Thoracic aorta (tissue), 2 donors: Measurements from ENCODE around the gene SMIM20. TPM values are rescaled to one million over a fixed set of nuclear protein-coding genes. Genes with fewer than 3 reads are reported as not detected.

Experiments used
- ATAC-seq: fragments of 150-250 bp; one replicate; pipeline ENCODE4 v1.8.0; 2017; ENCODE audit warnings: low read depth; ENCODE audit not compliant: insufficient number of reproducible peaks, low FRiP score
- DNase-seq: peaks from one replicate; pipeline ENCODE4 v3.0.0-alpha.2; 2020; ENCODE audit warnings: low spot score
- H3K27ac ChIP-seq, 2 donors: fragments of 200-600 bp; sonication (generic); 1 replicate in 1 of 2; 2 replicates in 1 of 2; pipeline ENCODE4 v1.5.1; 2016; ENCODE audit warnings: mild to moderate bottlenecking in 2 of 2, moderate library complexity in 2 of 2
- H3K27me3 ChIP-seq: fragments of 200-600 bp; sonication (generic); replicated peaks from 2 replicates; pipeline ENCODE4 v1.6.0; 2016; ENCODE audit warnings: mild to moderate bottlenecking; ENCODE audit not compliant: insufficient read depth
- H3K36me3 ChIP-seq: fragments of 200-600 bp; sonication (generic); one replicate; pipeline ENCODE4 v1.5.1; 2016
- H3K4me1 ChIP-seq, 2 donors: fragments of 200-600 bp; sonication (generic); 1 replicate in 1 of 2; 2 replicates in 1 of 2; pipeline versions ENCODE4 v1.5.1 to v1.6.0; 2016; ENCODE audit warnings: low read depth in 2 of 2, mild to moderate bottlenecking in 1 of 2; ENCODE audit not compliant: control insufficient read depth in 1 of 2
- H3K4me3 ChIP-seq: fragments of 200-600 bp; sonication (generic); 2 replicates; pipeline ENCODE4 v1.5.1; 2016; ENCODE audit warnings: mild to moderate bottlenecking
- H3K9me3 ChIP-seq: fragments of 200-600 bp; sonication (generic); 2 replicates; pipeline ENCODE4 v1.5.1; 2016
- CTCF ChIP-seq: fragments of 200-600 bp; sonication (generic); IDR thresholded peaks from one replicate; pipeline ENCODE4 v1.5.1; 2019; ENCODE audit warnings: antibody characterized with exemption
- total RNA-seq, 2 donors: library from RNA; depleted of rRNA; stranded (reverse); fragments of >200 nt; gene quantifications; one replicate each; pipeline versions ENCODE4 v1.1.0 to v1.2.3, GENCODE V29; 2016

Gene SMIM20
- total RNA-seq, 2 donors from 2014 or later, result 20.1 to 21.3 TPM

DNA sequence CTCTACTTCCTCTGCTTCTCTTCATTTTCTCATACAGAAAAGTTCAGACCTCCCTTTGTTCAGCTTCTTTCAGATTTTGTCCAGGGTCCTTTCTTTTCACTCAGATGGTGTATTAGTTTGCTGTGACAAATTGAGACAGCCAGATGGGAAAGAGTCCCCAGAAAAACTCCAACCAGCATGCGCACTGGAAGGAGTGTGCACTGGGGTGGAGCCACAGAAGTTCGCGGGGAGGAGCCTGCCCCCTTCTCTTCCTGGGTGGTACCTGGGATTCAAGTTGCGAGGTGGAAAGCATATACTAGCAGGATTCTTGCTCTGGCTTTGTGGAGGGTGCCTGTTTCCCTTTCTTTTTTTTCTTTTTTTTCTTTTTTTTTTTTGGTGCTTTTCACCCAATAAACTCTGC lies 51.6 kb downstream of the SMIM20 start:
- DNase-seq (no peak), ATAC-seq (no peak)
- no peaks in the 10 kb centered on the region for H3K36me3 ChIP-seq
- H3K27me3 ChIP-seq, result no peaks in the 10 kb centered on the region
- no peak overlapping the region for H3K4me3 ChIP-seq
- H3K4me1 ChIP-seq, result no peaks in the 10 kb centered on the region
- H3K27ac ChIP-seq, result no peak overlapping the region
- no peak for TF ChIP-seq CTCF
- no peaks in the 10 kb centered on the region for H3K9me3 ChIP-seq

DNA sequence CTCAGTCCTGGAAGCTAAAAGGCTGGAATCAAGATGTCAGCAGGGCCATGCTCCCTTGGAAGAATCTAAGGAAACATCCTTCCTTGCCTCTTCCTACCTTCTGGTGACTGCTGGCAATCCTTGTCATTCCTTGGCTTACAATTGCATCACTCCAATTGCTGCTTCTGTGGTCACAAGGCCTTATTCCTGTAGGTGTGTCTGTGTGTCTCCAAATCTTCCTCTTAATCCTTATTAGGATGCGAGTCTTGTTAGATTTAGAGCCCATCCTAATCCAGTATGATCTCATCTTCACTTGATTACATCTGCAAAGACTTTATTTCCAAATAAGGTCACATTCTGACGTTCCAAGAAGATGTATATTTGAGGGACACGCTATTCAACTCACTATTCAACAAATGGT lies 52.2 kb downstream of the SMIM20 start:
- H3K4me1 ChIP-seq, result no peaks in the 10 kb centered on the region
- no peak for ATAC-seq
- no peak overlapping the region for H3K27ac ChIP-seq
- no peak overlapping the region for H3K4me3 ChIP-seq
- H3K36me3 ChIP-seq, result no peaks in the 10 kb centered on the region
- TF ChIP-seq CTCF, result no peak
- H3K9me3 ChIP-seq, result no peaks in the 10 kb centered on the region
- DNase-seq, result no peak
- no peaks in the 10 kb centered on the region for H3K27me3 ChIP-seq

- no peak for ATAC-seq
- no peaks in the 10 kb centered on the region for H3K27me3 ChIP-seq
- H3K4me1 ChIP-seq, result peaks cover 0 to 4% of the 10 kb centered on the region in 2 donors
- H3K27ac ChIP-seq, result no peak overlapping the region
- no peaks in the 10 kb centered on the region for H3K36me3 ChIP-seq
- H3K4me3 ChIP-seq, result no peak overlapping the region
- no peaks in the 10 kb centered on the region for H3K9me3 ChIP-seq
- DNase-seq, result no peak
- TF ChIP-seq CTCF, result no peak
Observed at GRCh38 chr4:25969374-25970155, 55.5 kb downstream of the SMIM20 start.

- DNase-seq, result no peak
- H3K4me1 ChIP-seq, result peaks cover 0 to 4% of the 10 kb centered on the region in 2 donors
- H3K27me3 ChIP-seq, result no peaks in the 10 kb centered on the region
- H3K4me3 ChIP-seq, result no peak overlapping the region
- TF ChIP-seq CTCF, result no peak
- no peaks in the 10 kb centered on the region for H3K36me3 ChIP-seq
- peak overlapping the region in 1 of 2 donors; percentile 44 for H3K27ac ChIP-seq
- H3K9me3 ChIP-seq, result no peaks in the 10 kb centered on the region
- ATAC-seq, result no peak
Observed at GRCh38 chr4:25970226-25970675, 56.2 kb downstream of the SMIM20 start.

- no peak for TF ChIP-seq CTCF
- peak overlapping the region in 1 of 2 donors; percentile 44 for H3K27ac ChIP-seq
- ATAC-seq (no peak), DNase-seq (no peak)
- no peaks in the 10 kb centered on the region for H3K27me3 ChIP-seq
- no peak overlapping the region for H3K4me3 ChIP-seq
- peaks cover 0 to 4% of the 10 kb centered on the region in 2 donors for H3K4me1 ChIP-seq
- no peaks in the 10 kb centered on the region for H3K9me3 ChIP-seq
- no peaks in the 10 kb centered on the region for H3K36me3 ChIP-seq
Observed at GRCh38 chr4:25970691-25971432, 56.8 kb downstream of the SMIM20 start.
